Gastrocnemius medialis (tissue), 4 donors: ENCODE results near the gene SCGB2B2.

Source experiments
- POLR2A ChIP-seq, 2 donors: fragments of 450-650 bp; IDR thresholded peaks; one replicate each; pipeline ENCODE4 v1.6.1; 2017; ENCODE audit warnings: antibody characterized with exemption in 2 of 2, mild to moderate bottlenecking in 2 of 2, moderate library complexity in 2 of 2
- TF ChIP-seq, protein P1 (sequence below), 5 experiments: fragments of 450-650 bp in 3 of 5; fragments of 200-600 bp in 2 of 5; sonication (generic) in 2 of 5; IDR thresholded peaks in 4 of 5; conservative IDR thresholded peaks in 1 of 5; 1 replicate in 4 of 5; 2 replicates in 1 of 5; pipeline ENCODE4 v1.5.1; 2016 to 2019; ENCODE audit warnings: antibody characterized with exemption in 5 of 5, mild to moderate bottlenecking in 3 of 5, moderate library complexity in 3 of 5

DNA sequence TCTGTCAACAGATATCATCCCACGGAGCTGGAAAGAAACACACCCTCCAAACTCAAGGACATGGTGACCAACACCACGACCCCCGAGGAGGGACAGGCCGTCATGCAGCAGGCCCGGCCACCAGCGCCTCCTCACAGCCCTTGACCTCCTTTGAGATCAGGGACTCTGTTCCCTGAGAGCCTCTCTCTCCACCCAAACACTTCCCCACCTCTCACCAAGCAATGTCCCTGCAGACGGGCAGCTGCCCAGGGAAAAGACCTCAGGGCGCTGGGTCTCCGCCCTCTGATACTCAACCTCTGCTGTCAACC, 10.0 kb downstream of the SCGB2B2 start:
- TF ChIP-seq, protein P1, sequence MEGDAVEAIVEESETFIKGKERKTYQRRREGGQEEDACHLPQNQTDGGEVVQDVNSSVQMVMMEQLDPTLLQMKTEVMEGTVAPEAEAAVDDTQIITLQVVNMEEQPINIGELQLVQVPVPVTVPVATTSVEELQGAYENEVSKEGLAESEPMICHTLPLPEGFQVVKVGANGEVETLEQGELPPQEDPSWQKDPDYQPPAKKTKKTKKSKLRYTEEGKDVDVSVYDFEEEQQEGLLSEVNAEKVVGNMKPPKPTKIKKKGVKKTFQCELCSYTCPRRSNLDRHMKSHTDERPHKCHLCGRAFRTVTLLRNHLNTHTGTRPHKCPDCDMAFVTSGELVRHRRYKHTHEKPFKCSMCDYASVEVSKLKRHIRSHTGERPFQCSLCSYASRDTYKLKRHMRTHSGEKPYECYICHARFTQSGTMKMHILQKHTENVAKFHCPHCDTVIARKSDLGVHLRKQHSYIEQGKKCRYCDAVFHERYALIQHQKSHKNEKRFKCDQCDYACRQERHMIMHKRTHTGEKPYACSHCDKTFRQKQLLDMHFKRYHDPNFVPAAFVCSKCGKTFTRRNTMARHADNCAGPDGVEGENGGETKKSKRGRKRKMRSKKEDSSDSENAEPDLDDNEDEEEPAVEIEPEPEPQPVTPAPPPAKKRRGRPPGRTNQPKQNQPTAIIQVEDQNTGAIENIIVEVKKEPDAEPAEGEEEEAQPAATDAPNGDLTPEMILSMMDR (IDR thresholded peaks at IDR 0.05 in 4 of 5, conservative IDR thresholded peaks at IDR 0.05 in 1 of 5): no peak
- no peak for TF ChIP-seq POLR2A (IDR thresholded peaks at IDR 0.05)
